NCI-H1048 (cell line): ENCODE results near the gene AP3S2.
"Not testable (repeated sequence)": the region's sequence is repeated elsewhere in the genome, so short reads cannot be mapped to it uniquely, and the experiment has no call there.

Source experiments
- DNase-seq: peaks from one replicate; lab custom pipeline; 2025; lab: John Stamatoyannopoulos, UW

Gene AP3S2

GRCh38 chr15:89893696-89894447 is at the start of gene AP3S2:
Gene AP3S2 (minus strand): TSS chr15:89893994. CDS start chr15:89893949, 45 bp downstream.
- DNase-seq: peak; percentile 64

DNA sequence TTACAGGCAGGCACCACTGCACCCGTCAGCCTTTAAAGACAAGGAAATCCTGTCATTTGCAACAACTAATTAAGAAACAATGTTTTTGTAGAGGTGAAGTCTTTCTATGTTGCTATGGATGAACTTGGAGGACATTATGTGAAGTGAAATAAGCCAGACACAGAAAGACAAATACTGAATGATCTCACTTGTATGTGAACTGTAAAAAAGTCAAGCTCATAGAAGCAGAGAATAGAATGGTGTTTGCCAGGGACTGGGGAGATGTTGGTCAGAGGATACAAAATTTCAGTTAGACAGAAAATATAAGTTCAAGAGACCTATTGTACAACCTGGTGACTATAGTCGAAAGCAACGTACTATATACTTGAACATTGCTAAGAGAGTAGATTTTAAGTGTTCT is 46.1 kb upstream of the AP3S2 start:
- DNase-seq: no peak

GRCh38 chr15:89939377-89939776 is 45.6 kb upstream of the AP3S2 start:
- DNase-seq: not testable (repeated sequence)

DNA sequence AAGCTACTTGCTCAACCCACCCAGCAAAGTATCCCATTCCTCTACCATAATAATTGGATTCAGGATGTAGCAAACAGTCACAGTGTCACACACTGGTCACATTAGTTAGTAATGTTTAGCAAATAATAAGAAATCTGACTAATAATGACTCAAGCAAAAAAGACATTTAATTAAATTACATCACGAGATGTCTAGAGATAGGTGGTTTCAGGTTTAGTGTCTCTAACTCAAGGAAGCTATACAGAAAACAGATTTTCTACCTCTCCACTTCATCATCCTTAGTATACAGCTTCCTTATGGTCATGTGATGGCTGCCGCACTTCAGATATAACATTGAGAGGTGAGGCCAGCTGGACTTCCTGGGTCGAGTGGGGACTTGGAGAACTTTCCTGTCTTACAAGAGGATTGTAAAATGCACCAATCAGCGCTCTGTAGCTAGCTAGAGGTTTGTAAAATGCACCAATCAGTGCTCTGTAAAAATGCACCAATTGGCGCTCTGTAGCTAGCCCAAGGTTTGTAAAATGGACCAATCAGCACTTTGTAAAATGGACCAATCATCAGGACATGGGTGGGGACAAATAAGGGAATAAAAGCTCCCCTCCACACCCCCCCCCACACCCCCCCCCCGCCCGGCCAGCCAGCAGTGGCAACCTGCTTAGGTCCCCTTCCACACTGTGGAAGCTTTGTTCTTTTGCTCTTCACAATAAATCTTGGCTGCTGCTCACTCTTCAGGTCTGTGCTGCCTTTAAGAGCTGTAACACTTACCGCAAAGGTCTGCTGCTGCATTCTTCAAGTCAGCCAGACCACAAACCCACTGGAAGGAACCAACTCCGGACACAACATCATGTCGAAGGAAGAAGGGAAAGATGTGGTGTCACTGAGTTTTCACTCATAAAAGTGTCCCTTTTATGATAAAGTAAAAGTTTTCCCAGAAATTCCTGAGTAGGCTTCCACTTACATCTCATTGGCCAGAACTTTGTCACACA is 43.9 kb upstream of the AP3S2 start:
- DNase-seq: no peak

DNA sequence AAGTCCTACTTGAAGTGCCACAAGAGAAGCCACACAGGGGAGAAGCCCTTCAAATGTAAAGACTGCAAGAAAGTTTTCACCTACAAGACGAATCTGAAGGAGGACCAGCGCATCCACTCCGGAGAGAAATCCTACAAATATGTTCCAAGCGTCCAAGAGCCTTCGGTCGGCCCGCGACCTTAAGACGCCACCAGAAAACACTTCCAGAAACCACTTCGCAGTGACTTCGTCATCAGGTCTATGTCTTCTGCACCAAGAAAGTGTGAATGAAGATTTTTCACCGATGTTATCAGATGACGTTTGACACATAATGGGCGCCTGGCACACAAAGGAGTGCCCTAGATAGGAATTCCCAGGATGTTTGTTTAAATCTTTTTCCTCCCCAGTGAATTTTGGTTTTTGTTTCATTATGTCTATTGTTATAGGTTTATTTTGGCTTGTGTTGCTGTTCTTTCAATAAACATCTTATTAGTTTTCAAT is 43.0 kb upstream of the AP3S2 start:
- DNase-seq: no peak

DNA sequence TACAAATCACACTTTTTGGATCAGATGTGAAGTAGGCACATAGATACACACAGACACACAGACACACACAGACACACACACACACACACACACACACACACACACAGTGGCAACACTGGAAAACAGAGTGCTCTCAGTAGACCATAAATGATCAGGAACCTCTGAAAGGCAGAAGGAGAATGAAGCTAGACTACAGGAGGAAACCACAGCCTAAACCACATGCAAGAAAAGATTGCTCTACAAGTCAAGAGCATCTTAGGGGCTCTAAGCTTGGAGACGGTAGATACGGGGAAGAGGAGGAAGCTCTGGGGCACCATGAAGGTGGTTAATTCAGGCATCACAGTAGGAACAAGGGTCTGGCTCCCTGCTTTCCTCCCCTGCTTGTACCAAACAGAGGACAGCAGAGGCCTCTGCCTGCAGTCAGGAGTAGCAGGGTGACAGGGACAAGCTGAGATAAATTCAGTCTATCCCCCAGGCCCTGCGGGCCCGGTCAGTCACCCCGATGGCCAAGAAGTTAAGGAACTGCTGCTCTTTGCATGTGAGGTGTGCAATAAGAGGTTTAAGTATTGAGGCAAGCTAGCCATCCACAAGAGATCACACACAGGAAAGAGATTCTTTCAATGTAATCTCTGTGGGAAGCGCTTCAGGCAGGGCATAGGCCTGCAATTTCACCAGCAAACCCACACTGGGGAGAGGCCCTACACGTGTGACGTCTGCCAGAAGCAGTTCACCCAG is 42.4 kb upstream of the AP3S2 start:
- no peak for DNase-seq

DNA sequence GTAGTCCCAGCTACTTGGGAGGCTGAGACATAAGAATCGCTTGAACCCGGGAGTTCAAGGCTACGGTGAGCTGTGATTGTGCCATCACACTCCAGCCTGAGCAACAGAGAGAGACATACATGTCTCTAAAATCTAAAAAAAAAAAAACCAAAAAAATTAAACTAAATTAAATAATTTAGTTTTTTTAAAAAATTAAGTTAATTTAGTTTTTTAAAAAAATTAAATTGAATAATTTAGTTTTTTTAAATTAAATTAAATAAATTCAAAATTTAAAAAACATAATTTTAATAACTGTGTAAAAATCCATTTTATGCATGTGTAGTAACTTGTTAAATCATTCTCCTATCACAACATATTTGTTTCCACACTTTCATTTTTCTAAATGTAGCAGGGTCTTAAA is 39.1 kb upstream of the AP3S2 start:
- no peak for DNase-seq

DNA sequence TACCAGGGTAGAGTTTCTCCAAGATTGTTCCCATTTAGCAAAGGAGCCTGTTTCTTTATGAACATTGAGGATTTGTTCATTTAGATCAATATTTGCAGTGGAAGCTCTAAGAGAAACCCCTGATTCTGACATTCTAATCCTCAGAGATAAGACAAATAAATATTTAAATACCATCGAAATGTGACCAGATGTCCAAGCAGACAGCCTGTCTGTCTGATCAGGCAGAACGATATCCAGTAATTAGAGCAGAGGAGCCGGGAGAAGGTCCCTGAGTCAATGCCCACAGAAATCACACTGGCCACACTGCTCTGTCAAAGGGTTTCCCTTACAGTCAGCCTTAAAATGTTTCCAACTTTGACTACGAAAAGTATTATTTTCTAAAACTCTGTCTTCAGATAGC is 34.6 kb upstream of the AP3S2 start:
- DNase-seq: no peak

DNA sequence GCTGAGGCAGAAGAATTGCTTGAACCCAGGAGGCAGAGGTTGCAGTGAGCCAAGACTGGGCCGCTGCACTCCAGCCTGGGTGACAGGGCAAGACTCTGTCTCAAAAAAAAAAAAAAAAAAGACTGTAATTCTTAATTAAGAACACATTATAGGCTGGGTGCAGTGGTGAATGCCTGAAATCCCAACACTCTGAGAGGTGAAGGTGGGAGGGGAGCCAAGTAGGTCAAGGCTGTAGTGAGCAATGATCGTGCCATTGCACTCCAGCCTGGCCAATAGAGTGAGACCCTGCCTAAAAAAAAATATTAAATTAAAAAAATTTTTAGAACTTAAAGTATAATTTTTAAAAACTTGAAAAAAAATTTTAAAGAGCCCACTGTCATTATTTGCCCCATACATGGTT is 32.4 kb upstream of the AP3S2 start:
- no peak for DNase-seq

- DNase-seq: no peak
Observed at GRCh38 chr15:89917442-89918101, 23.8 kb upstream of the AP3S2 start.

DNA sequence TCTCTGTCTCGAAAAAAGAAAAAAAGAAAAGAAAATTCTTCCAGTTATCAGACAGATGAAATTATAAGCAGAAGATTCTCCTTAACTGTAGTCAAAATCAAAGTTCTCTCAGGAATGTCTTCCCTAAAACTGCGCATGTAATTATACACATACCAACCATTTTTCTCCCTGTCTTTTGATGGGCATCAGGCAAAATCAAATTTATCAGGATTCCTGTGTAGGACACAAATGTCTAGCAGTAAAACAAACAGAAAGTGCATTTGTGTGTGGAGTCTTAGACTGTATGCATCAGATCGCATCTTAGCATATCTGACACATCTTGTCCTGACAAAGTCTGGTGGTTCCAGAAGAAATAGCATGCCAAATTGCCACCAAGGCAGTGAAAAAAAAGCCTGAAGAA is 22.9 kb upstream of the AP3S2 start:
- DNase-seq: no peak

- no peak for DNase-seq
Observed at GRCh38 chr15:89912674-89913396, 19.0 kb upstream of the AP3S2 start, which contains the start of gene ARPIN. Gene ARPIN (minus strand): TSS chr15:89912952. CDS start chr15:89912835, 117 bp downstream.

DNA sequence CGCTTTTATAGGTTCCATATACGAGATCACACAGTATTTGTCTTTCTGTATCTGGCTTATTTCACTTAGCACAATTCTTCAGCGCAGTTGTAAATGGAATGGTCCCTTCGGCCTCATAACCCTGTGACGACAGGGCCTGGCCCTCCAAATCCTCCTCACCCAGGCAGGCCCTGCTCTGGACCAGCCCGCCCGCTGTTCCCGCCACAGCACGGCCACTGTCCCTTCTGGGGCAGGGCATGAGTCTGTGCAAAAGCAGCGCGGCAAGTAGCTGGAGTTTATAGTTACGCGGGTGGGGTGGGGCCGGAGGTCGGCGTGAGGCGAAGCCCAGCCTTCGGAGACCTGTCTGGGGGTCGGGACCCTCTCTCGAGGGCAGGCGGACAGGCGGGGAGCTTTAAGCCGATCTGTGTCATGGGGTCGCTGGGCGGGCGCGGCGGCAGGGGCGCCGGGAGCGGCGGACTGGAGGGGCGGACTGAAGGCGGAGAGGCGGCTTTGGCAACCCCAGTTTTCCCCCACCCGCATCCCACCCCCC is 18.4 kb upstream of the AP3S2 start:
- no peak for DNase-seq

DNA sequence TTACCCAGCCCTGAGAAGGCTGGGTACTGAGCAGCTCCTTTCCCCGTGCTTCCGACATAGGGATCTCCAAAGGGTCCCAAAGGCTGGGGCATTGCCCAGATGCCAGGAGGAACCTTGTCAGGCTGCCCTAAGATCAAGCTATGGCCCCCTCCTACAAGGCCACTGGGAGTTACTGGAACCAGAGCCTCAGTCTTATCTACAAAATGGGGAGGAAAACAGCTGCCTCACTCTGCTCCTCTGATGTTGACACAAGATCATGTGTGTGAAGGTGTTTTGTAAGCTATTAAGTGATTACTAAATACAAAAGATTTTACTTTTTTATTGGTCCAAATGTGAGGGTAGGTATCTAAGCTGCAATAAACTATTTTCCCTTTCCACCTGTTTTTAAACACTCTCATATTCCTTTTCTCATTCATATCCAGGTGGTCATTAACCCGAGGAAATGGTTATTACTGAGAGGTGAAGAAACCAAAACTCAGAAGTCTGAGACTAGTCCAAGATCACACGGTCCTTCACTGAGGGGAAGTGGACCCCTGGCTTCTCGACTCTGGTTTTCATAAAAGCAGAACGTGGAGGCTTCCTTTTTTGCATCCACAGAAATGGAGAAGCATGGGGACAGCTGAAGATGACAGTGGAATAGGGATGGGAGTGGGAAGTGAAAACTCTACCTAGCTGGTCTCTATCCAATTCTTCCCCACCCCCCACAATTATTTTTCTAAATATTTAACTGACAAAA is 17.3 kb upstream of the AP3S2 start:
- DNase-seq: no peak

DNA sequence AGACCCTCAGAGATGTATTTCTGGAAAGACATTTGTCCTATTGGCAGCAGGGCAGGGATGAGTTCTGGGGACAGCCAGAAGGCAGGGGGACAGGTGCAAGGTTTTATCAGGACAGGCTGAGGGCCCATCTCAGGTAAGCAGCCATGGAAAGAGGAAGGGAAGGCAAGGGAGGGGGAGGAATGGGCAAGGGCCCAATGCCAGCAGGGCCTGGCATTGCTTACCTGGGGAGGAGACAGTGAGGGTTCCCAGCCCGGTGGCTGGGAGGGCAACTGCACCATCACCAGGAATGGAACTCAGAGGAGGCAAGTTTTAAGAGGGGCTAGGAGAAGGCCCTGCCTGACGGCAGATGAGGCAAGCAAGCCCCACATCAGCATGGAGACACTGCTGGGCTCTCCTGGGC is 15.8 kb upstream of the AP3S2 start:
- no peak for DNase-seq

GRCh38 chr15:89908226-89908625 is 14.4 kb upstream of the AP3S2 start:
- no peak for DNase-seq

DNA sequence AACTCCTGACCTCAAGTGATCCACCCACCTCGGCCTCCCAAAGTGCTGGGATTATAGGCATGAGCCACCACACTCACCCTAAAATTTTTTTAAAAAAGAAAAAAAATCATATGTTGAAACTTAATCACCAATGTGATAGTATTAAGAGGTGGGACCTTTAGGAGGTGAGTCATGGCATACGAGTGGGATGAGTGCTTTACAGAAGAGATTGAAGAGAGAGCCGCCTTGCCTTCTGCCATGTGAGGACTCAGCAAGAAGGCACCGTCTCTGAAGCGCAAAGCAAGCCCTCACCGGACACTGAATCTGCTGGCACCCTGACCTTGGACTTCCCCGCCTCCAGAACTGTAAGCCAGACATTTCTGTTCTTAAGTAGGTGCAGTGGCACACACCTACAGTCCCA is 13.5 kb upstream of the AP3S2 start:
- DNase-seq: no peak

DNA sequence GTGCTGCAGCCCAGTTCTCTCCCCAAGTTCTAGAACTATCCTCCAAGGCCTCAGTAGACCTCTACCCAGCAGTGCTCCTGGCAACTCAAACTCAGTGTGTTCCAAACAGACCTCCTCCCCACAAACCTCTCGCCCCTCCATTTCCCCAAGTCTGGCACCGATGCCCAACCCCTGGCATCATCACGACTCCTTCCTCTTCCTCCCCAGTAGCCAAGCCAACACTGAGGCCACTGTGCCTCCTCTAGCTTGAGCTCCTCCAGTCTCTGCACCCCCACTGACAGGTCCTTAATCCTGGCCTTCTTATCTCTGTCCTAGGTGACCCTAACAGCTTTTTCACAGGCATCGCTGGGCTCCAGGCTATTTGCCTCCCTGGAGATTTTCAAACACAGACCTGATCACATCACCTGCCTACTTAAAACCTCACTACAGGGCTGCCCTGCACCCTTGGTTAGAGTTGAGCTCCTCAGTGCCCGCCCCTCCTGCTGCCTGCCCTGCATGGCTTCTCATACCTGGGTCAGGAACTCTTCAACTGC is 12.1 kb upstream of the AP3S2 start:
- DNase-seq: no peak

- DNase-seq: no peak
Observed at GRCh38 chr15:89904519-89904918, 10.7 kb upstream of the AP3S2 start.

GRCh38 chr15:89903858-89904130 is 10.0 kb upstream of the AP3S2 start:
- DNase-seq: no peak
